HEK293T (cell line): Measurements from ENCODE around the gene DRAM1.

Experiments used
- FOXA1 ChIP-seq: fragments of 450-650 bp; IDR thresholded peaks from 2 replicates; pipeline ENCODE4 v1.6.1; 2016; ENCODE audit warnings: mild to moderate bottlenecking
- NFRKB ChIP-seq: fragments of 450-650 bp; IDR thresholded peaks from 2 replicates; pipeline ENCODE4 v1.6.1; 2016; ENCODE audit warnings: mild to moderate bottlenecking, moderate library complexity

DNA sequence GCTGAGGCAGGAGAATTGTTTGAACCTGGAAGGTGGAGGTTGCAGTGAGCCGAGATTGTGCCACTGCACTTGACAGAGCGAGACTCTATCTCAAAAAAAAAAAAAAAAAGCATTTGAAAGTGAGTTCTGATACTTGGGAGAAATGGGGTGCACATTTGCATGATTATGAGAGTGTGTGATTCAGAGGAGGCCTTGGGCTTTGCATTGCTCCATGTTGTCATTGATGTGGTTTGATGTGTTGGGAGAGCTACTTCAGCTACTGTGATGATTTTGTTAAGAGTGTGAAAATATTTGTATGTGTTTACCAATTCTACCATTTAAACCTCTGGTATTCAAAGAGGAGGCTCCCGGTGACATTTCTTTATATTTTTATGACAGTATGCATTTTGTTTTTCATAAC is 24.4 kb downstream of the DRAM1 start:
- TF ChIP-seq FOXA1, result no peak
- TF ChIP-seq NFRKB, result no peak
